ENCODE results near the gene STK24. TPM values are rescaled to one million over a fixed set of nuclear protein-coding genes. Genes with fewer than 3 reads are reported as not detected.

STK24 gene
- total RNA-seq, 1 donor from 2014 or later = 190 TPM

DNA sequence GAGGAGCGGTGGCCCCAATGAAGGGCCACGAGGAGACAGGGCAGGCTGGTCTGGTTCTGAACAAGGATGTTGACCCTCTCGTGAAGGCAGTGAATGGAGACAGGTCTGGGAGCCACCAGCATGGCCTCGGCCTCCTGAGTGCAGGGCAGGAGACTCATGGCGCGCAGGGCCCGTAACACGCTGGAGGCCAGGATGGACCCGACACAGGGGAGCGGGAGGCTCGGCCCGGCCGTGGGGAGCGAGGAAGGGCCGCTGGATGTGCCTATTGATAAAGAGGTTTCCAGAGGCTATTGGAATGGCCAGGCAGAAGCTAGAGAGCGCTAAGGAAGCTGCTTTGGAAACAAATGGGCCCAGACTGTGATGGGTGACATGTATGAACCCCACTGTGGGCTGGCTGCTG lies 132.5 kb downstream of the STK24 start:
- peaks cover 8% of the 10 kb centered on the region for H3K36me3 ChIP-seq (ENCODE audit: control insufficient read depth, insufficient read depth, low read length)
- no peaks in the 10 kb centered on the region for H3K27me3 ChIP-seq (ENCODE audit: control insufficient read depth, insufficient read depth, low read length)

DNA sequence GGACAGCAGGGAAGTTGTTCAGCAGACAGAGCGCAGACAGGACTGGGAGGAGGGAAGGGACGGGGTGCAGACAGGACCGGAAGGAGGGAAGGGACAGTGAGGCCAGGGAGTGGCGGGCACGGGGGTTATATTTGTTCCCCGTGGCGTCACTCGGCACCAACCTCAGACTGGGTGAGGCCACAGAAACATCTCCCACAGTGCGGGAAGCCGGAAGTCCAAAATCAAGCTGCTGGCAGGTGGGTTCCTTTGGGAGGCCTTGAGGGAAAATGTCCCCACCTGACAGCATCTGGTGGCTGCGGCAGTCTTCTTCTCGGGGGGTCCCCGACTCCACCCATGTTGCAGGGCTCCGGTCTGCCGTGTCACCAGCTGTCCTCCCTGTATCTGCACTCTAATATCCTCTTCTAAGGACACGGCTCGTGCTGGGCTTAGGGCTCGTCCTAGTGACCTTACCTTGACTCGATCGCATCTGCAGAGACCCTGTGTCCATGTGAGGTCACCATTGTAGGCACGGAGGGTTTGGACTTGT lies 133.0 kb downstream of the STK24 start:
- TF ChIP-seq, protein P1, sequence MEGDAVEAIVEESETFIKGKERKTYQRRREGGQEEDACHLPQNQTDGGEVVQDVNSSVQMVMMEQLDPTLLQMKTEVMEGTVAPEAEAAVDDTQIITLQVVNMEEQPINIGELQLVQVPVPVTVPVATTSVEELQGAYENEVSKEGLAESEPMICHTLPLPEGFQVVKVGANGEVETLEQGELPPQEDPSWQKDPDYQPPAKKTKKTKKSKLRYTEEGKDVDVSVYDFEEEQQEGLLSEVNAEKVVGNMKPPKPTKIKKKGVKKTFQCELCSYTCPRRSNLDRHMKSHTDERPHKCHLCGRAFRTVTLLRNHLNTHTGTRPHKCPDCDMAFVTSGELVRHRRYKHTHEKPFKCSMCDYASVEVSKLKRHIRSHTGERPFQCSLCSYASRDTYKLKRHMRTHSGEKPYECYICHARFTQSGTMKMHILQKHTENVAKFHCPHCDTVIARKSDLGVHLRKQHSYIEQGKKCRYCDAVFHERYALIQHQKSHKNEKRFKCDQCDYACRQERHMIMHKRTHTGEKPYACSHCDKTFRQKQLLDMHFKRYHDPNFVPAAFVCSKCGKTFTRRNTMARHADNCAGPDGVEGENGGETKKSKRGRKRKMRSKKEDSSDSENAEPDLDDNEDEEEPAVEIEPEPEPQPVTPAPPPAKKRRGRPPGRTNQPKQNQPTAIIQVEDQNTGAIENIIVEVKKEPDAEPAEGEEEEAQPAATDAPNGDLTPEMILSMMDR (IDR thresholded peaks at IDR 0.05; ENCODE audit: insufficient read depth, low read length, poor library complexity, severe bottlenecking) = no peak
- DNase-seq (ENCODE audit: low read depth) = no peak
- H3K4me3 ChIP-seq (ENCODE audit: low read depth, low read length) = no peak overlapping the region
- no peaks in the 10 kb centered on the region for H3K27me3 ChIP-seq (ENCODE audit: control insufficient read depth, insufficient read depth, low read length)
- peaks cover 8% of the 10 kb centered on the region for H3K36me3 ChIP-seq (ENCODE audit: control insufficient read depth, insufficient read depth, low read length)

More for the DNA sequence above, 132.5 kb downstream of the STK24 start:
- TF ChIP-seq, protein P1 (IDR thresholded peaks at IDR 0.05; ENCODE audit: insufficient read depth, low read length, poor library complexity, severe bottlenecking) = no peak
- H3K4me3 ChIP-seq (ENCODE audit: low read depth, low read length) = no peak overlapping the region
- DNase-seq (ENCODE audit: low read depth) = no peak

DNA sequence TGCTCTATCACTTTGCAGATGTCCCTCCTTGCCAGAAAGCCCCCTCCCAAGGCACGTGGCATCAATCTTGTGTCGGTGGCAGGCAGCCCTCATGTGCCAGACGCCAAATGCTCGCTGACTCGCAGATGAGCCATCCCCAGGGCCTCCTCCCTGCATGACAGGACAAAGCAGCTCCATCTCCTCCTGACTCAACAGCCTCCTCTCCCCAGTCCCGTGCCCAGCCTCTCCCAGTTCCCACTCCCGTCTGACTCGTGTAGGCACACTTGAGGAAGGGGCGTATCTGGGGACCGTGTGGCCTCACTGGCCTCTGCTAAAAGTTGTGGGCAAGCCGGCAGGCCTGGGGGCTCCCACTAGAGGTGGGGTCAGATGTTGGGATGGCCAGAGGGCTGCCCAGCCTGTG lies 133.6 kb downstream of the STK24 start:
- Histone ChIP-seq H3K36me3 (ENCODE audit: control insufficient read depth, insufficient read depth, low read length) (peaks cover 6% of the 10 kb centered on the region), H3K4me3 (ENCODE audit: low read depth, low read length) (no peak overlapping the region), H3K27me3 (ENCODE audit: control insufficient read depth, insufficient read depth, low read length) (no peaks in the 10 kb centered on the region)
- TF ChIP-seq, protein P1 (IDR thresholded peaks at IDR 0.05; ENCODE audit: insufficient read depth, low read length, poor library complexity, severe bottlenecking) = no peak
- peak; percentile 35 for DNase-seq (ENCODE audit: low read depth)

DNA sequence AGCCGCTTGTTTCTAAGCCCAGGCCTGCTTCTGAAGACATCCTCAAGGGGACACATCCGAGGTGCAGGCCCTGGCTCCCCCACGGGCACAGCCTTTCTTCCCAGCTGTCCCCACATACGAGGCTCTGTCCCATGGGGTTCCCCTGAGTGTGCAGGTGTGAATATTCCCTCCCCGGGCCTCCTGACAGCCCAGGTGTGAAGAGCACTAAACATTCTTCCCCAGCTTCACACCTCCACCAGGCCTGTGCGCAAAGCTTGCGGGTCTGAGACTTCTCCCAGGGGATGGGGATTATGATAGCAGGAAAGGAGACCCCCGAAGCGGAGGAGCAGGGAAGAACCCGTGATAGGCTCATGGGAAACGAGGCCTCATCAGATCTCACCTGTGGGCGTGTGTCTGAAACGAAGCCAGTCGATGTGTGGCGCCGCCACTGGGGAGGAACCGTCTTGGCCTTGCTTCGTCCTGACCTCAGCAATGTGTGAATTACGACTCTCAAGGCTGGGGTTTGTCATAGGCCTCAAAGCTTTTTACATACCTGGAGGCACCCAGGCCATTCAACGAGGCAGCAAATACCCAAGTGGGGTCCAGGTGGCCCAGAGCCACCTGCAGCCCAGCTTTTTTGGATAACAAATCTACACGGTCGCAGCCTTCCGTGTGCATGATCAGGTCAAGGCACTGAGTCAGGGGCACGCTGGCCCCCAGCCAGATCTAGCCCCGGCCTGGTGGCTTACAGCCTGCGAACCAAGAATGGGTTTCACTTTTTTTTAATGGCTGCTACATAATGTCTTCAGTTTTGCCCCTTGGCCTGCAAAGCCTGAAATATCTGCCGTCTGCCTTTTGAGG lies 134.3 kb downstream of the STK24 start:
- peaks cover 4% of the 10 kb centered on the region for H3K36me3 ChIP-seq (ENCODE audit: control insufficient read depth, insufficient read depth, low read length)
- TF ChIP-seq, protein P1 (IDR thresholded peaks at IDR 0.05; ENCODE audit: insufficient read depth, low read length, poor library complexity, severe bottlenecking) = no peak

DNA sequence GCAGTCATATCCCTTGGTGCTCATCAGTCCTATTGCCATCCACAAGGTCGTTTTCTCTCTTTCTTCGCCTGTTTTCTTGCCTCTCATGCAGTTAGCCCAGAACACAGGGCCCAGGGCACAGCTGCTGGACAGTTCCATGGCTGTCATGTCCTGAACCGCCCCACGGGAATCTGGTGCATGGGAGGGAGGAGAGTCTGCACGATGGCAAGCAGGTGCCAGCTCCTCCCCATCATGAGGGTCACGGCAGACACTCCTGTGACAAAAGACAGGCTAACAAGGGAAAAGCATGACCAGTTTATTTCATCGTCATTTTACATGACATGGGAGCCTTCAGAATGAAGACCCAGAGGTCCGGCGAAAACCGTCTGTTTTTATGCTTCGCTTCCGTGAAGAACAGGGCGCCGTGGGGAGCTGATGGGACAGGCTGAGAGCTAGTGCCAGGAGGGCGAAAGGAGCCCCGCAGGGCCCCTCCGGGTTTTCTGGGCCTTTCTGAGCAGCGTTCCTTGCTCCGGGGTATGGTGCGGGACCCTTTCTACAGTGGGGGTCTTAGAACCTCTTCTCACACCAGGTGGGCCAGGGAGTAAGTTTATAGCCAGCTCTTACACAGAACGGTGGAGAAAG lies 135.7 kb downstream of the STK24 start:
- DNase-seq (ENCODE audit: low read depth) = no peak
- Histone ChIP-seq H3K4me3 (ENCODE audit: low read depth, low read length) (no peak overlapping the region), H3K27me3 (ENCODE audit: control insufficient read depth, insufficient read depth, low read length) (no peaks in the 10 kb centered on the region), H3K36me3 (ENCODE audit: control insufficient read depth, insufficient read depth, low read length) (peaks cover 2% of the 10 kb centered on the region)
- TF ChIP-seq, protein P1 (IDR thresholded peaks at IDR 0.05; ENCODE audit: insufficient read depth, low read length, poor library complexity, severe bottlenecking) = no peak

More for the DNA sequence above, 134.3 kb downstream of the STK24 start:
- DNase-seq (ENCODE audit: low read depth) = no peak
- Histone ChIP-seq H3K4me3 (ENCODE audit: low read depth, low read length) (no peak overlapping the region), H3K27me3 (ENCODE audit: control insufficient read depth, insufficient read depth, low read length) (no peaks in the 10 kb centered on the region)

Data from kidney epithelial cell (primary cell).